OCI-LY7 (cell line): Measurements from ENCODE around the gene CDR2. TPM values are rescaled to one million over a fixed set of nuclear protein-coding genes. Genes with fewer than 3 reads are reported as not detected.

Experiments used
- BruUV-seq: library from RNA; stranded (reverse); fragments of 400-500 nt; replicated peaks from 2 replicates; lab custom pipeline; 2021; lab: Mats Ljungman, UMichigan
- CTCF ChIA-PET: fragments of 300-600 bp; sonication (Branson Sonifier 250); formaldehyde crosslinking; loops from one replicate; lab custom pipeline; 2022; ENCODE audit warnings: antibody characterized with exemption; ENCODE audit not compliant: unreplicated experiment; lab: Charles Lee
- POLR2A ChIA-PET: fragments of 300-600 bp; sonication (Branson Sonifier 250); formaldehyde crosslinking; loops from one replicate; lab custom pipeline; 2022; ENCODE audit warnings: antibody characterized with exemption; lab: Charles Lee
- DNase-seq: peaks from one replicate; pipeline ENCODE4 v3.0.0-alpha.2; 2015; ENCODE audit warnings: low spot score
- H2AFZ ChIP-seq: fragments of 200-600 bp; sonication (generic), shearing (Covaris generic); 2 replicates; pipeline ENCODE4 v1.6.1; 2014; ENCODE audit warnings: mild to moderate bottlenecking, antibody characterized with exemption, low read length, moderate library complexity
- H3K27ac ChIP-seq: fragments of 200-600 bp; sonication (generic); 2 replicates; pipeline ENCODE4 v1.5.1; 2014; ENCODE audit warnings: mixed run types, low read depth, mild to moderate bottlenecking, moderate library complexity, low read length, inconsistent platforms; ENCODE audit not compliant: poor library complexity, severe bottlenecking
- H3K36me3 ChIP-seq: fragments of 200-600 bp; sonication (generic); 2 replicates; pipeline ENCODE4 v1.6.1; 2014; ENCODE audit warnings: mild to moderate bottlenecking, antibody characterized with exemption, low read length, moderate library complexity, mixed read lengths; ENCODE audit not compliant: insufficient read depth
- H3K4me1 ChIP-seq: fragments of 200-600 bp; sonication (generic); 2 replicates; pipeline ENCODE4 v1.5.1; 2014; ENCODE audit warnings: mild to moderate bottlenecking, low read length; ENCODE audit not compliant: insufficient read depth, poor library complexity, severe bottlenecking
- H3K4me2 ChIP-seq: fragments of 200-600 bp; sonication (generic); 2 replicates; pipeline ENCODE4 v1.6.1; 2014; ENCODE audit warnings: mild to moderate bottlenecking, low read length
- H3K4me3 ChIP-seq: fragments of 200-600 bp; sonication (generic); 2 replicates; pipeline ENCODE4 v1.5.1; 2014; ENCODE audit warnings: mild to moderate bottlenecking, low read depth, low read length; ENCODE audit not compliant: poor library complexity, severe bottlenecking
- H3K79me2 ChIP-seq: fragments of 200-600 bp; sonication (generic); 2 replicates; pipeline ENCODE4 v1.6.1; 2016; ENCODE audit warnings: low read depth, mild to moderate bottlenecking, low read length, moderate library complexity, mixed read lengths; ENCODE audit not compliant: insufficient read depth
- H3K9me2 ChIP-seq: fragments of 200-600 bp; sonication (generic); 2 replicates; pipeline ENCODE4 v1.6.1; 2016; ENCODE audit warnings: mild to moderate bottlenecking, low read length, mixed read lengths; ENCODE audit not compliant: insufficient read depth
- H3K9me3 ChIP-seq: fragments of 200-600 bp; sonication (generic); 2 replicates; pipeline ENCODE4 v1.6.1; 2014; ENCODE audit warnings: mild to moderate bottlenecking, mixed run types, low read length, mixed read lengths
- H4K20me1 ChIP-seq: fragments of 200-600 bp; sonication (generic); 2 replicates; pipeline ENCODE4 v1.6.1; 2014; ENCODE audit warnings: mild to moderate bottlenecking, antibody characterized with exemption, low read length, moderate library complexity, mixed read lengths; ENCODE audit not compliant: insufficient read depth
- CTCF ChIP-seq: fragments of 200-600 bp; sonication (generic); conservative IDR thresholded peaks from 2 replicates; pipeline ENCODE4 v1.5.1; 2014; ENCODE audit warnings: mild to moderate bottlenecking, antibody characterized with exemption, low read length, moderate library complexity, mixed read lengths
- EZH2phosphoT487 ChIP-seq: fragments of 200-600 bp; sonication (generic); IDR thresholded peaks from 2 replicates; pipeline ENCODE4 v1.6.1; 2018; ENCODE audit warnings: low read depth, borderline replicate concordance, mild to moderate bottlenecking, mixed run types, antibody characterized with exemption, low read length, moderate library complexity, mixed read lengths
- intact Hi-C: fragments of 100-400 bp; cut with micrococcal nuclease; formaldehyde crosslinking; loops from one replicate; pipeline ENCODE4 v1.10.0; 2022; ENCODE audit not compliant: unreplicated experiment
- total RNA-seq, 2 experiments: library from RNA; depleted of rRNA in 1 of 2; stranded (reverse); fragments of >200 nt in 1 of 2; shearing (Covaris generic) in 1 of 2; gene quantifications; 2 replicates each; pipeline ENCODE4 v1.2.3, GENCODE V29; 2014 to 2022

Gene CDR2
- total RNA-seq, 2 experiments from 2014 or later = 33.0 to 38.3 TPM

- ChIA-PET CTCF (no interaction called here), POLR2A (no interaction called here)
- Histone ChIP-seq H3K4me2 (no peak overlapping the region), H3K36me3 (peaks cover 64% of the 10 kb centered on the region), H4K20me1 (no peaks in the 10 kb centered on the region), H3K4me3 (no peak overlapping the region), H3K27ac (no peak overlapping the region), H3K9me3 (peaks cover 24% of the 10 kb centered on the region), H3K79me2 (no peaks in the 10 kb centered on the region), H3K4me1 (no peaks in the 10 kb centered on the region), H2AFZ (no peak overlapping the region), H3K9me2 (no peaks in the 10 kb centered on the region)
- TF ChIP-seq CTCF = no peak
- TF ChIP-seq EZH2phosphoT487 = no peak
- DNase-seq = no peak
- intact Hi-C loops = no loop called here
- no TSS peak for BruUV-seq
These were observed 33.5 kb downstream of the CDR2 start for GRCh38 chr16:22340945-22341344.

GRCh38 chr16:22337849-22338635, 36.4 kb downstream of the CDR2 start:
- no peaks in the 10 kb centered on the region for H3K79me2 ChIP-seq
- H2AFZ ChIP-seq = no peak overlapping the region
- DNase-seq = no peak
- no peak overlapping the region for H3K27ac ChIP-seq
- POLR2A ChIA-PET = no interaction called here
- no TSS peak for BruUV-seq
- peaks cover 69% of the 10 kb centered on the region for H3K36me3 ChIP-seq
- CTCF ChIA-PET = no interaction called here
- no peaks in the 10 kb centered on the region for H4K20me1 ChIP-seq
- no peak overlapping the region for H3K4me2 ChIP-seq
- H3K9me3 ChIP-seq = peaks cover 25% of the 10 kb centered on the region
- H3K4me3 ChIP-seq = no peak overlapping the region
- TF ChIP-seq EZH2phosphoT487 (no peak), CTCF (no peak)
- H3K4me1 ChIP-seq = no peaks in the 10 kb centered on the region
- intact Hi-C loops = no loop called here
- no peaks in the 10 kb centered on the region for H3K9me2 ChIP-seq

GRCh38 chr16:22337045-22337444, 37.4 kb downstream of the CDR2 start:
- Histone ChIP-seq H3K79me2 (no peaks in the 10 kb centered on the region), H2AFZ (no peak overlapping the region), H3K9me2 (no peaks in the 10 kb centered on the region), H3K4me3 (no peak overlapping the region), H3K36me3 (peaks cover 69% of the 10 kb centered on the region), H3K4me1 (no peaks in the 10 kb centered on the region), H3K4me2 (no peak overlapping the region), H4K20me1 (no peaks in the 10 kb centered on the region), H3K9me3 (peaks cover 25% of the 10 kb centered on the region), H3K27ac (no peak overlapping the region)
- CTCF ChIA-PET = no interaction called here
- TF ChIP-seq CTCF = no peak
- TF ChIP-seq EZH2phosphoT487 = no peak
- DNase-seq = no peak
- BruUV-seq = no TSS peak
- intact Hi-C loops = no loop called here
- POLR2A ChIA-PET = no interaction called here
